ENCODE results near the gene AUTS2.

DNA sequence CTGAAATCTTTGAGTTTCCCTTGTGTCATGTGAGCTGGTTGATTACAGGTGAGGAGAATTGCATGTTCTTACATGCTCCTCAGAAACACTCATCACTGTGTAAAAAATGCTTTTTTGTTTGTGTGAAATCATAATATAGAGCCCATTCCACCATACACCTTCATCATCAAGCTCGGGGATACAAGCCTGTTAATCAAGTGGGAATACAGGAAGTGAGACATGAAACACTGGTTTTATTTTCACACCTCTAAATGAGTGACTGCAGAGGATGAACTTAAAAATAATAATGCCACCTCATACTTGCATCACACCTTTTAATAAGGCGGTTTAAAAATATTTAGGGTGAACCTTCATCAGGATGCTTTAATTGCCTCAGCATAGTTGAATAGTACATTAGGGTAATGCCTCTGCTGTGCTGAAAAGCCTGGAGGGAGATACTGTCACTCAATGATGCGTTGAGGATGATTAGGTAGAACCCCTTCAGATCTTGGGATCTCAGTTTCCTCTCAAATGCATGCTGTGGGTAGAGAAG is 164.6 kb downstream of the AUTS2 start:
- TF ChIP-seq POLR2AphosphoS5 (IDR thresholded peaks at IDR 0.05; ENCODE audit: low read depth) (no peak), GABPA (IDR thresholded peaks at IDR 0.05; ENCODE audit: low read depth) (no peak)
- TF ChIP-seq, protein P1, sequence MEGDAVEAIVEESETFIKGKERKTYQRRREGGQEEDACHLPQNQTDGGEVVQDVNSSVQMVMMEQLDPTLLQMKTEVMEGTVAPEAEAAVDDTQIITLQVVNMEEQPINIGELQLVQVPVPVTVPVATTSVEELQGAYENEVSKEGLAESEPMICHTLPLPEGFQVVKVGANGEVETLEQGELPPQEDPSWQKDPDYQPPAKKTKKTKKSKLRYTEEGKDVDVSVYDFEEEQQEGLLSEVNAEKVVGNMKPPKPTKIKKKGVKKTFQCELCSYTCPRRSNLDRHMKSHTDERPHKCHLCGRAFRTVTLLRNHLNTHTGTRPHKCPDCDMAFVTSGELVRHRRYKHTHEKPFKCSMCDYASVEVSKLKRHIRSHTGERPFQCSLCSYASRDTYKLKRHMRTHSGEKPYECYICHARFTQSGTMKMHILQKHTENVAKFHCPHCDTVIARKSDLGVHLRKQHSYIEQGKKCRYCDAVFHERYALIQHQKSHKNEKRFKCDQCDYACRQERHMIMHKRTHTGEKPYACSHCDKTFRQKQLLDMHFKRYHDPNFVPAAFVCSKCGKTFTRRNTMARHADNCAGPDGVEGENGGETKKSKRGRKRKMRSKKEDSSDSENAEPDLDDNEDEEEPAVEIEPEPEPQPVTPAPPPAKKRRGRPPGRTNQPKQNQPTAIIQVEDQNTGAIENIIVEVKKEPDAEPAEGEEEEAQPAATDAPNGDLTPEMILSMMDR (IDR thresholded peaks at IDR 0.05; ENCODE audit: insufficient read depth, low read length) = no peak
- TF ChIP-seq, protein P2, sequence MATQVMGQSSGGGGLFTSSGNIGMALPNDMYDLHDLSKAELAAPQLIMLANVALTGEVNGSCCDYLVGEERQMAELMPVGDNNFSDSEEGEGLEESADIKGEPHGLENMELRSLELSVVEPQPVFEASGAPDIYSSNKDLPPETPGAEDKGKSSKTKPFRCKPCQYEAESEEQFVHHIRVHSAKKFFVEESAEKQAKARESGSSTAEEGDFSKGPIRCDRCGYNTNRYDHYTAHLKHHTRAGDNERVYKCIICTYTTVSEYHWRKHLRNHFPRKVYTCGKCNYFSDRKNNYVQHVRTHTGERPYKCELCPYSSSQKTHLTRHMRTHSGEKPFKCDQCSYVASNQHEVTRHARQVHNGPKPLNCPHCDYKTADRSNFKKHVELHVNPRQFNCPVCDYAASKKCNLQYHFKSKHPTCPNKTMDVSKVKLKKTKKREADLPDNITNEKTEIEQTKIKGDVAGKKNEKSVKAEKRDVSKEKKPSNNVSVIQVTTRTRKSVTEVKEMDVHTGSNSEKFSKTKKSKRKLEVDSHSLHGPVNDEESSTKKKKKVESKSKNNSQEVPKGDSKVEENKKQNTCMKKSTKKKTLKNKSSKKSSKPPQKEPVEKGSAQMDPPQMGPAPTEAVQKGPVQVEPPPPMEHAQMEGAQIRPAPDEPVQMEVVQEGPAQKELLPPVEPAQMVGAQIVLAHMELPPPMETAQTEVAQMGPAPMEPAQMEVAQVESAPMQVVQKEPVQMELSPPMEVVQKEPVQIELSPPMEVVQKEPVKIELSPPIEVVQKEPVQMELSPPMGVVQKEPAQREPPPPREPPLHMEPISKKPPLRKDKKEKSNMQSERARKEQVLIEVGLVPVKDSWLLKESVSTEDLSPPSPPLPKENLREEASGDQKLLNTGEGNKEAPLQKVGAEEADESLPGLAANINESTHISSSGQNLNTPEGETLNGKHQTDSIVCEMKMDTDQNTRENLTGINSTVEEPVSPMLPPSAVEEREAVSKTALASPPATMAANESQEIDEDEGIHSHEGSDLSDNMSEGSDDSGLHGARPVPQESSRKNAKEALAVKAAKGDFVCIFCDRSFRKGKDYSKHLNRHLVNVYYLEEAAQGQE (IDR thresholded peaks at IDR 0.05; ENCODE audit: insufficient replicate concordance, low read depth) = no peak

All from HL-60 (cell line).